GM12892 (cell line): Measurements from ENCODE around the gene ERG.

Source experiments
- DNase-seq: peaks from one replicate; pipeline ENCODE4 v3.0.0; 2011; ENCODE audit not compliant: insufficient read length
- FAIRE-seq: peaks from 2 replicates; lab custom pipeline; 2011; peaks lifted over from hg19 to GRCh38; lab: Jason Lieb, UNC
- POLR2A ChIP-seq: IDR thresholded peaks from 2 replicates; pipeline ENCODE4 v1.6.1; 2011; ENCODE audit warnings: low read depth, low read length, control low read depth
- POLR2AphosphoS5 ChIP-seq: IDR thresholded peaks from 2 replicates; pipeline ENCODE4 v1.6.1; 2011; ENCODE audit warnings: low read depth, low read length, control low read depth
- TAF1 ChIP-seq: IDR thresholded peaks from 2 replicates; pipeline ENCODE4 v1.6.1; 2011; ENCODE audit warnings: low read depth, mild to moderate bottlenecking, control low read depth, low read length, borderline replicate concordance

The ERG gene

DNA sequence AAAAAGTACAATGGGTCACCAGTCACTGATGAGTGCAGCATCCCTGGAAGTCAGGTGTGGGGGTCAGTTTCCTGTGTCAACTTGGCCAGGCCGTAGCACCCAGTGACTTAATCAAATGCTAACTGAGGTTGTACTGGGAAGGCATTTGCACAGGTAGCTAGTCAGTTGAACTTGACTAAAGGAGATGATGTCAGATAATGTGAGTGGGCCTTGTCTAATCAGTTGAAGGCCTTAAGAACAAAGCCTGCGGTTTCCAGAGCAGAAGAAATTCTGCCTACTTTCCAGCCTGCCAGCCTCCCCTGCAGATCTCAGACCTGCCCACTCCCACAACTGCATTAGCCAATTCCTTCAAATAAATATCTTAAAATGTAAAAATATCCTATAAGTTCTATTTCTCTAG, 57.1 kb downstream of the ERG start:
- TF ChIP-seq POLR2AphosphoS5 (no peak), TAF1 (no peak), POLR2A (no peak)
- no peak for FAIRE-seq
- DNase-seq = no peak

GRCh38 chr21:38440746-38441145, 57.5 kb downstream of the ERG start:
- DNase-seq = no peak
- no peak for FAIRE-seq
- TF ChIP-seq TAF1 = no peak
- TF ChIP-seq POLR2A = no peak
- TF ChIP-seq POLR2AphosphoS5 = no peak

- TF ChIP-seq TAF1 (no peak), POLR2AphosphoS5 (no peak), POLR2A (no peak)
- DNase-seq = no peak
- FAIRE-seq = no peak
These were observed 58.3 kb downstream of the ERG start for GRCh38 chr21:38439957-38440356.

GRCh38 chr21:38439426-38439825, 58.9 kb downstream of the ERG start:
- DNase-seq (no peak), FAIRE-seq (no peak)
- TF ChIP-seq TAF1 (no peak), POLR2AphosphoS5 (no peak), POLR2A (no peak)

- TF ChIP-seq TAF1 (no peak), POLR2A (no peak), POLR2AphosphoS5 (no peak)
- DNase-seq = no peak
- FAIRE-seq = no peak
These were observed 59.8 kb downstream of the ERG start for GRCh38 chr21:38438462-38438893.

GRCh38 chr21:38436341-38436740, 61.9 kb downstream of the ERG start:
- FAIRE-seq = no peak

DNA sequence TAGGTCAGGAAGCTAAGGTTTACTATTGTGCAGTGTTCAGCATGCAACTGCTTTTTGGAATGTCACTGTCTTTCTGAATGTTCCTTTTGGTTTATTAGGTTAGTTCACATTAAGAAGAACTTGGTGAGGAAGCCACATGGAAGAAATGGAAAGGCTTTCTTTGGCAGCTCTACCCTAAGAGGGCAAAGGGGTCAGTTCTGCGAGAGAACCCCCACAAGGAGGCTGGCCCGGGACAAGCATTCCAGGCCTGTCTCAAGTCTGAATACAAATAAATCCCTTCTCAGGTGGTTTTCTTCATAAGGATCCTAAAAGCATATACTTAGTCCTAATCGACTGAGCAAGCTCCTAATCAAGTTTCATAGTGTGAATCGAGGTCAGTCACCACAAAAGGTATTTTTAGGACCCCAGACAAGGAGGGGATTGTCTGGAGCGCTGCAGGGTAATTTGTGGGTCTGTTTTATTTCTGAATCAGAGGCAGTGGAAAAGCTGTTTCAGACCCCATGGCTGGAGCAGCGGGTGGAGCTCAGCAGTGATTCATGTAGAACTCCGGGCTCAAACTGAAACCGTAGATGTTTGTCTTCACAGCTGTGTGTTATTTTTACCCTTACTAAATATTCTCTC, 63.3 kb downstream of the ERG start:
- TF ChIP-seq POLR2A (no peak), POLR2AphosphoS5 (no peak), TAF1 (no peak)
- no peak for DNase-seq
- no peak for FAIRE-seq

More at GRCh38 chr21:38436341-38436740, 61.9 kb downstream of the ERG start:
- no peak for DNase-seq
- TF ChIP-seq POLR2A = no peak

DNA sequence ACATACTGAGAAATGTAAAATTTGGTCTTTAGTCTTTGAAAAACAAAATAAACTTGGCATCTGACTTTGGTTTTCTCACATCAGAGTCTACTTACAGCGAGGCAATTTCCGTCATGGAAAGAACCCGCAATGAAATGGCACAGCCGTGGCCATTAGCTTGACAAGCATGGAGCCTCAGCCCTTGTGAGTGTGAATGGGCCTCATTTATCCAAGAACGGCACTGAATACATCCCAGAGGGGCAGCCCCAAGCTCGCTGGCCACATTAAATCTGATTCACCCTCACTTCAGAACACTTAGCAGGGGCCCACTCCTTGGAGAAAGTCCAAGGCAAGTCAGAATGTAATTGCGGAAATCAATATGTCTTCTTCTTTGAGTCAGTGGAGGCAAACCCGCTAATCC, 64.8 kb downstream of the ERG start:
- no peak for FAIRE-seq
- TF ChIP-seq TAF1 = no peak
- DNase-seq = no peak

- FAIRE-seq (no peak), DNase-seq (no peak)
- TF ChIP-seq TAF1 (no peak), POLR2AphosphoS5 (no peak), POLR2A (no peak)
These were observed 67.8 kb downstream of the ERG start for GRCh38 chr21:38430401-38430984.

DNA sequence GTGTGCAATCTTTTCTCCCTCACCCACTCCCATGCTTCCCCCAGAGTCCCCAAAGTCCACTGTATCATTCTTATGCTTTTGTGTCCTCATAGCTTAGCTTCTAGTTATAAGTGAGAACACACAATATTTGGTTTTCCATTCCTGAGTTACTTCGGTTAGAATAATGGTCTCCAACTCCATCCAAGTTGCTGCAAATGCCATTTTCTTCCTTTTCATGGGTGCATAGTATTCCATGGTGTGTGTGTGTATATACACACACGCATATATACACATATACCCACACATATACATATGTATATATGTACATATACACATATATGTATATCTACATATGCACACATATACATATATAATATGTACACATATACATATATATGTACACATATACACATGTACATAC, 69.3 kb downstream of the ERG start:
- DNase-seq (no peak), FAIRE-seq (no peak)
- no peak for TF ChIP-seq TAF1
- TF ChIP-seq POLR2A = no peak
- no peak for TF ChIP-seq POLR2AphosphoS5

- no peak for DNase-seq
- FAIRE-seq = no peak
- TF ChIP-seq POLR2AphosphoS5 = no peak
- TF ChIP-seq POLR2A = no peak
- no peak for TF ChIP-seq TAF1
These were observed 70.1 kb downstream of the ERG start for GRCh38 chr21:38428211-38428610.

- no peak for FAIRE-seq
- DNase-seq = no peak
- no peak for TF ChIP-seq TAF1
- TF ChIP-seq POLR2A = no peak
- TF ChIP-seq POLR2AphosphoS5 = no peak
These were observed 73.8 kb downstream of the ERG start for GRCh38 chr21:38424305-38425019.
